GM23248 (cell line): ENCODE measurements around the gene ZFYVE26. TPM values are rescaled to one million over a fixed set of nuclear protein-coding genes. Genes with fewer than 3 reads are reported as not detected.
"Not testable (repeated sequence)": the region's sequence is repeated elsewhere in the genome, so short reads cannot be mapped to it uniquely, and the experiment has no call there.

ENCODE experiments used
- DNase-seq: peaks from one replicate; pipeline ENCODE4 v3.0.0-alpha.2; 2015
- H2AFZ ChIP-seq: fragments of 200-600 bp; sonication (generic); 2 replicates; pipeline ENCODE4 v1.6.1; 2016; ENCODE audit warnings: antibody characterized with exemption
- H3F3A ChIP-seq: fragments of 200-600 bp; sonication (generic); 2 replicates; pipeline ENCODE4 v1.6.1; 2016; ENCODE audit warnings: mild to moderate bottlenecking, antibody characterized with exemption, mixed run types; ENCODE audit not compliant: insufficient read depth
- H3K27ac ChIP-seq: fragments of 200-600 bp; sonication (generic); 2 replicates; pipeline ENCODE4 v1.5.1; 2016; ENCODE audit warnings: mild to moderate bottlenecking
- H3K27me3 ChIP-seq: fragments of 200-600 bp; sonication (generic); replicated peaks from 2 replicates; pipeline ENCODE4 v1.6.1; 2016; ENCODE audit warnings: mild to moderate bottlenecking; ENCODE audit not compliant: insufficient read depth
- H3K36me3 ChIP-seq: fragments of 200-600 bp; sonication (generic); 2 replicates; pipeline ENCODE4 v1.6.1; 2016; ENCODE audit warnings: low read depth, mild to moderate bottlenecking
- H3K4me1 ChIP-seq: fragments of 200-600 bp; sonication (generic); 2 replicates; pipeline ENCODE4 v1.6.1; 2016; ENCODE audit warnings: mild to moderate bottlenecking; ENCODE audit not compliant: insufficient read depth
- H3K4me2 ChIP-seq: fragments of 200-600 bp; sonication (generic); one replicate; pipeline ENCODE4 v1.6.1; 2016; ENCODE audit warnings: mild to moderate bottlenecking; ENCODE audit not compliant: unreplicated experiment
- H3K4me3 ChIP-seq: fragments of 200-600 bp; sonication (generic); 2 replicates; pipeline ENCODE4 v1.5.1; 2016; ENCODE audit warnings: mild to moderate bottlenecking
- H3K79me2 ChIP-seq: fragments of 200-600 bp; sonication (generic); 2 replicates; pipeline ENCODE4 v1.6.1; 2016; ENCODE audit warnings: mild to moderate bottlenecking; ENCODE audit not compliant: insufficient read depth
- H3K9ac ChIP-seq: fragments of 200-600 bp; sonication (generic); 2 replicates; pipeline ENCODE4 v1.6.1; 2016; ENCODE audit warnings: mild to moderate bottlenecking
- H3K9me2 ChIP-seq: fragments of 200-600 bp; sonication (generic); 2 replicates; pipeline ENCODE4 v1.6.1; 2016; ENCODE audit warnings: mixed run types, mild to moderate bottlenecking, moderate library complexity; ENCODE audit not compliant: insufficient read depth
- H3K9me3 ChIP-seq: fragments of 200-600 bp; sonication (generic); one replicate; pipeline ENCODE4 v1.6.1; 2017; ENCODE audit warnings: low read depth
- H4K20me1 ChIP-seq: fragments of 200-600 bp; sonication (generic); 2 replicates; pipeline ENCODE4 v1.6.0; 2016; ENCODE audit not compliant: insufficient read depth
- EZH2 ChIP-seq: fragments of 200-600 bp; sonication (generic); IDR thresholded peaks from 2 replicates; pipeline ENCODE4 v1.6.1; 2018; ENCODE audit warnings: antibody characterized with exemption, mild to moderate bottlenecking; ENCODE audit not compliant: insufficient read depth, poor library complexity, severe bottlenecking
- EZH2phosphoT487 ChIP-seq: fragments of 200-600 bp; sonication (generic); IDR thresholded peaks from 2 replicates; pipeline ENCODE4 v1.6.1; 2018; ENCODE audit warnings: antibody characterized with exemption, moderate library complexity, mild to moderate bottlenecking, low read depth; ENCODE audit not compliant: insufficient read depth
- WGBS, 2 experiments: methylation state at CpG; one replicate each; pipeline ENCODE4 v1.1.6; 2015 to 2017; ENCODE audit warnings: low lambda C conversion rate in 2 of 2, low coverage in 1 of 2; ENCODE audit errors: missing lambda C conversion rate in 2 of 2; 5-methylcytosine and 5-hydroxymethylcytosine counted together
- in situ Hi-C: fragments of 300-500 bp; cut with MboI; formaldehyde crosslinking; loops from 2 replicates; pipeline ENCODE4 v1.15.0; 2020
- polyA plus RNA-seq: library from polyadenylated mRNA; unstranded; fragments of >200 nt; fragmentation: Nextera tagmentation; extraction: Ambion mirVana; gene quantifications from 2 replicates; pipeline ENCODE4 v1.2.1, GENCODE V29; 2016
- total RNA-seq: library from RNA; depleted of rRNA; stranded (reverse); fragments of >200 nt; shearing (Covaris generic); gene quantifications from 2 replicates; pipeline ENCODE4 v1.2.3, GENCODE V29; 2014

The ZFYVE26 gene
- total and polyA plus RNA-seq, 2 experiments from 2014 or later: 2.7 to 10.8 TPM

- no peaks in the 10 kb centered on the region for H3K79me2 ChIP-seq
- H3K36me3 ChIP-seq: no peaks in the 10 kb centered on the region
- H3K9me2 ChIP-seq: no peaks in the 10 kb centered on the region
- in situ Hi-C loops: no loop called here
- no peaks in the 10 kb centered on the region for H3K9me3 ChIP-seq
- no peak overlapping the region for H3K4me3 ChIP-seq
- no peaks in the 10 kb centered on the region for H3K27me3 ChIP-seq
- H3K4me1 ChIP-seq: no peaks in the 10 kb centered on the region
- H3K9ac ChIP-seq: no peak overlapping the region
- H4K20me1 ChIP-seq: no peaks in the 10 kb centered on the region
- TF ChIP-seq EZH2phosphoT487 (no peak), EZH2 (no peak)
- no peak for DNase-seq
- no peak overlapping the region for H2AFZ ChIP-seq
- peaks cover 3% of the 10 kb centered on the region for H3F3A ChIP-seq
- H3K4me2 ChIP-seq: no peak overlapping the region
- H3K27ac ChIP-seq: no peak overlapping the region
- WGBS, 2 experiments: 61 to 62% methylated on average over 2 of the region's 2 CpGs
Measured at GRCh38 chr14:67710209-67710608, 106.2 kb downstream of the ZFYVE26 start.

GRCh38 chr14:67709796-67710195 lies 106.6 kb downstream of the ZFYVE26 start:
- H3K4me3 ChIP-seq, H3K36me3 ChIP-seq, H3K79me2 ChIP-seq, H3K27ac ChIP-seq, in situ Hi-C loops, H4K20me1 ChIP-seq, H2AFZ ChIP-seq, H3K9me2 ChIP-seq, H3K27me3 ChIP-seq, H3F3A ChIP-seq, H3K9me3 ChIP-seq, H3K9ac ChIP-seq, H3K4me1 ChIP-seq, DNase-seq, H3K4me2 ChIP-seq: not testable (repeated sequence)
- WGBS, 2 experiments: 10 to 11% methylated on average over 1 of the region's 1 CpG

- H3K9ac ChIP-seq, H3K36me3 ChIP-seq, DNase-seq, H3K4me1 ChIP-seq, H4K20me1 ChIP-seq, in situ Hi-C loops, H3K27ac ChIP-seq, H3K4me3 ChIP-seq, H3K4me2 ChIP-seq, H3K9me2 ChIP-seq, H2AFZ ChIP-seq, H3K27me3 ChIP-seq, H3K9me3 ChIP-seq, H3K79me2 ChIP-seq, H3F3A ChIP-seq: not testable (repeated sequence)
Measured at GRCh38 chr14:67709346-67709745, 107.0 kb downstream of the ZFYVE26 start.

GRCh38 chr14:67705211-67705610 lies 111.2 kb downstream of the ZFYVE26 start:
- DNase-seq: no peak
- 62 to 64% methylated on average over 3 of the region's 3 CpGs for WGBS, 2 experiments
- Histone ChIP-seq H3K27ac (no peak overlapping the region), H4K20me1 (no peaks in the 10 kb centered on the region), H3K4me1 (0 out of 2 replicates have a peak, but pooled peaks cover 7% of the 10 kb centered on the region), H3F3A (no peaks in the 10 kb centered on the region), H3K9ac (no peak overlapping the region), H3K4me2 (no peak overlapping the region), H3K27me3 (no peaks in the 10 kb centered on the region), H3K9me2 (no peaks in the 10 kb centered on the region; the same call in 1 of the 2 replicates), H3K36me3 (no peaks in the 10 kb centered on the region), H3K9me3 (no peaks in the 10 kb centered on the region), H3K79me2 (no peaks in the 10 kb centered on the region), H3K4me3 (no peak overlapping the region), H2AFZ (no peak overlapping the region)
- TF ChIP-seq EZH2phosphoT487 (no peak), EZH2 (no peak)
- in situ Hi-C loops: no loop called here

GRCh38 chr14:67704484-67705089 lies 111.8 kb downstream of the ZFYVE26 start:
- Histone ChIP-seq H3K4me3 (no peak overlapping the region), H3K9me3 (no peaks in the 10 kb centered on the region), H3K9me2 (no peaks in the 10 kb centered on the region; the same call in 1 of the 2 replicates), H4K20me1 (no peaks in the 10 kb centered on the region), H3K36me3 (no peaks in the 10 kb centered on the region), H3K27me3 (no peaks in the 10 kb centered on the region), H3K4me2 (no peak overlapping the region), H3K27ac (no peak overlapping the region), H2AFZ (no peak overlapping the region), H3K4me1 (0 out of 2 replicates have a peak, but pooled peaks cover 7% of the 10 kb centered on the region), H3K79me2 (no peaks in the 10 kb centered on the region), H3K9ac (no peak overlapping the region), H3F3A (no peaks in the 10 kb centered on the region)
- TF ChIP-seq EZH2phosphoT487 (no peak), EZH2 (no peak)
- WGBS, 2 experiments: 0 to 2% methylated on average over 3 of the region's 3 CpGs
- peak; percentile 65 for DNase-seq
- in situ Hi-C loops: no loop called here
